IPS-15b (cell line): ENCODE measurements around the gene ZNF552.

Experiments
- H3K27me3 ChIP-seq: one replicate; pipeline ENCODE4 v1.6.1; 2013; ENCODE audit warnings: low read length; ENCODE audit not compliant: control insufficient read depth, insufficient read depth
- H3K36me3 ChIP-seq: one replicate; pipeline ENCODE4 v1.6.1; 2013; ENCODE audit warnings: low read length; ENCODE audit not compliant: control insufficient read depth, insufficient read depth
- H3K4me1 ChIP-seq: one replicate; pipeline ENCODE4 v1.6.1; 2013; ENCODE audit warnings: mild to moderate bottlenecking, low read length; ENCODE audit not compliant: control insufficient read depth, insufficient read depth
- H3K4me3 ChIP-seq: one replicate; pipeline ENCODE4 v1.5.1; 2013; ENCODE audit warnings: low read depth, low read length
- H3K9ac ChIP-seq: one replicate; pipeline ENCODE4 v1.6.1; 2013; ENCODE audit warnings: low read depth, mild to moderate bottlenecking, low read length
- H3K9me3 ChIP-seq: one replicate; pipeline ENCODE4 v1.6.1; 2013; ENCODE audit warnings: mild to moderate bottlenecking, low read length; ENCODE audit not compliant: control insufficient read depth, insufficient read depth

ZNF552 gene

DNA sequence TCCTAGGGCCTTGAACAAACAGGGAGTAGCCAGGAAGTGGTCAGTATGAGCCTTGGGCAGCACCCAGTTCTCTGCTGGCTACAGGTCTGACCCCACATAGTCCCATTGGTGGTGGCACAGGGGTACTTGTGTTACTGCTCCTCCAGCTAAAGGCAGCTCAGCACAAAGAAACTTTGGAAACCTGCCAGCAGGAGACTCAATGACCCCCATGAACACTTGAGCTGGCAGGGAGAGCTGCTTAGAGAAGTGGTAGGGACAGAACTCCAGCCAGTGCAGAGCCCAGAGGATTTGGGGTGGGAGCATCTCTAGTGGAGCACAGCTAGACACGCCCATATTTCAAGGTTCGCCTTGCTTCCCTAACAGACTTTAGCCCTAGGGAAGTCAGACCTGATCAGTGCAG, 55.6 kb downstream of the ZNF552 start:
- Histone ChIP-seq H3K4me3 (no peak overlapping the region), H3K36me3 (peaks cover 21% of the 10 kb centered on the region), H3K4me1 (no peaks in the 10 kb centered on the region), H3K9me3 (no peaks in the 10 kb centered on the region), H3K9ac (no peak overlapping the region), H3K27me3 (no peaks in the 10 kb centered on the region)

DNA sequence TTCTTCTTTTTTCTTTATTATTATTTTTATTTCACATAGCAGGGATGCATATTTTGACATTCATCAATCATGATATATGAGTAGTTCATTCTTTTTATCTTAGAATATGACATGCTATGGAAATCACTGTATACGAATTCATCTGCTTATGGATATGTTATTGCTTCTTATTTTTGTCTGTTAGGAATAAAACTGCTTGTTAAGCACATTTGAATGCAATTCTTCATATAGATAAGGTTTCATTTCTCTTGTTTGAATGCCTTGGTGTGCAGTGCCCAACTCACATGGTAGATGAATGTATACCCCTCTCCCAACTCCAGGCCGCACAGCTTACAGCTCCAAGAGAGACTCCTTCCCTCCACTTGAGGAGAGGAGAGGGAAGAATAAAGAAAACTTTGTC, 56.8 kb downstream of the ZNF552 start:
- Histone ChIP-seq H3K4me1 (no peaks in the 10 kb centered on the region), H3K9ac (no peak overlapping the region), H3K36me3 (peaks cover 32% of the 10 kb centered on the region), H3K9me3 (no peaks in the 10 kb centered on the region), H3K27me3 (no peaks in the 10 kb centered on the region), H3K4me3 (no peak overlapping the region)
